Upper lobe of right lung (tissue), 1 donor: ENCODE data around the gene CARD10. TPM values are rescaled to one million over a fixed set of nuclear protein-coding genes. Genes with fewer than 3 reads are reported as not detected.
A peak's percentile ranks its signal among the peaks of the same experiment; 100 is the strongest.
"Not testable (repeated sequence)": the region's sequence is repeated elsewhere in the genome, so short reads cannot be mapped to it uniquely, and the experiment has no call there.

Source experiments
- ATAC-seq: fragments of 200-7000 bp; cut with Tn5 transposase; one replicate; pipeline ENCODE4 v1.9.1; 2020; ENCODE audit warnings: mild to moderate bottlenecking, moderate library complexity
- DNase-seq: peaks from one replicate; pipeline ENCODE4 v3.0.0-alpha.2; 2020
- H3K27ac ChIP-seq: fragments of 200-600 bp; one replicate; pipeline ENCODE4 v1.8.0; 2022
- H3K27me3 ChIP-seq: fragments of 200-600 bp; one replicate; pipeline ENCODE4 v1.8.0; 2022; ENCODE audit warnings: mild to moderate bottlenecking
- H3K36me3 ChIP-seq: fragments of 200-600 bp; one replicate; pipeline ENCODE4 v1.8.0; 2022
- H3K4me1 ChIP-seq: fragments of 200-600 bp; one replicate; pipeline ENCODE4 v1.8.0; 2022
- H3K4me3 ChIP-seq: fragments of 200-600 bp; one replicate; pipeline ENCODE4 v1.8.0; 2022; ENCODE audit warnings: mild to moderate bottlenecking
- H3K9me3 ChIP-seq: fragments of 200-600 bp; one replicate; pipeline ENCODE4 v1.8.0; 2022
- intact Hi-C: fragments of 100-400 bp; cut with DNase I; formaldehyde crosslinking; loops from one replicate; pipeline ENCODE4 v1.11.0; 2022
- total RNA-seq: library from RNA; stranded (reverse); fragmentation: NEBNext Ultra II Directional; extraction: Animal tissue kit (Norgen Biotek cat#: 25700); gene quantifications from one replicate; pipeline ENCODE4 v1.2.1, GENCODE V29; 2021
- TF ChIP-seq, protein P1 (sequence below): fragments of 200-600 bp; IDR thresholded peaks from one replicate; pipeline ENCODE4 v1.8.0; 2022; ENCODE audit warnings: antibody characterized with exemption
- donor health status: DM: no; HTN: yes; CAD: no; lungs with severe emphysema.

CARD10 gene
- total RNA-seq, 1 donor from 2014 or later = 17.0 TPM

DNA sequence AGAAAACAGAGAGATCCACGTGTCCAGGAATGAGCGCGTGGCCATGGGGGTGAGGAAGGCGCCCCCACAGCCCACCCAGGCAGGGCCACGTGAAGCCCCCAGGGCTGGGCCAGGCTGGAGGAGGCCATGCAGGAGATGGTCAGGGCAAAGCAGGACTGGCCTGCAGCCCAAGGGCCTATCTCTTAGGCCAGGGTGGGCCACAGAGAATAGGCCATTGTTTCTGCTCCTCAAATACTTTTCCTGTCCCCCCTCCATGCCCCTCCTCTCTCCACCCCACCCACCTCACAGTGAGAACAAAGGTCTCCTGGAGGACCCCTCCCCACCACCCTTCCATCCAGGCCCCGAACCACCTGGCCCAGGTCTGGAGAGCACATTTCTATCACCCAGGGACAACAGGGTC is 32.8 kb upstream of the CARD10 start:
- DNase-seq (no peak), ATAC-seq (no peak)
- Histone ChIP-seq H3K36me3 (no peaks in the 10 kb centered on the region), H3K4me1 (peaks cover 55% of the 10 kb centered on the region), H3K4me3 (no peak overlapping the region), H3K27ac (peak overlapping the region; percentile 71), H3K9me3 (no peaks in the 10 kb centered on the region), H3K27me3 (no peaks in the 10 kb centered on the region)
- intact Hi-C loops = no loop called here
- TF ChIP-seq, protein P1, sequence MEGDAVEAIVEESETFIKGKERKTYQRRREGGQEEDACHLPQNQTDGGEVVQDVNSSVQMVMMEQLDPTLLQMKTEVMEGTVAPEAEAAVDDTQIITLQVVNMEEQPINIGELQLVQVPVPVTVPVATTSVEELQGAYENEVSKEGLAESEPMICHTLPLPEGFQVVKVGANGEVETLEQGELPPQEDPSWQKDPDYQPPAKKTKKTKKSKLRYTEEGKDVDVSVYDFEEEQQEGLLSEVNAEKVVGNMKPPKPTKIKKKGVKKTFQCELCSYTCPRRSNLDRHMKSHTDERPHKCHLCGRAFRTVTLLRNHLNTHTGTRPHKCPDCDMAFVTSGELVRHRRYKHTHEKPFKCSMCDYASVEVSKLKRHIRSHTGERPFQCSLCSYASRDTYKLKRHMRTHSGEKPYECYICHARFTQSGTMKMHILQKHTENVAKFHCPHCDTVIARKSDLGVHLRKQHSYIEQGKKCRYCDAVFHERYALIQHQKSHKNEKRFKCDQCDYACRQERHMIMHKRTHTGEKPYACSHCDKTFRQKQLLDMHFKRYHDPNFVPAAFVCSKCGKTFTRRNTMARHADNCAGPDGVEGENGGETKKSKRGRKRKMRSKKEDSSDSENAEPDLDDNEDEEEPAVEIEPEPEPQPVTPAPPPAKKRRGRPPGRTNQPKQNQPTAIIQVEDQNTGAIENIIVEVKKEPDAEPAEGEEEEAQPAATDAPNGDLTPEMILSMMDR = no peak

DNA sequence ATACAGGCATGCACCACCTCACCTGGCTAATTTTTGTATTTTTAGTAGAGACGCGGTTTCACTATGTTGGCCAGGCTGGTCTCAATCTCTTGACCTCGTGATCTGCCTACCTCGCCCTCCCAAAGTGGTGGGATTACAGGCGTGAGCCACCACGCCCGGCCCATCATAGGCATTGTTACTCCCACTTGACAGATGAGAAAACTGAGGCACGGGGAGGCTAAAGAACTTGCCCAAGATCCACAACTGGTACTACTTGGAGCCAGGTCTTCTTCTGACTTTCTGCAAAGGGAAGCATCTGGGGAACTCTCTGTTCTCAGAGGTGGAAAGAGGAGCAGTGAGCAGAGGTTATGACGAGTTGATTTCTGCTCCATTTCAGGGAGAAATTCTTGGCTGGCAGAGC is 31.7 kb upstream of the CARD10 start:
- DNase-seq, H3K9me3 ChIP-seq, H3K27me3 ChIP-seq, intact Hi-C loops, H3K4me3 ChIP-seq, H3K36me3 ChIP-seq, ATAC-seq: not testable (repeated sequence)
- H3K27ac ChIP-seq = peak overlapping the region; percentile 71
- peaks cover 60% of the 10 kb centered on the region for H3K4me1 ChIP-seq

DNA sequence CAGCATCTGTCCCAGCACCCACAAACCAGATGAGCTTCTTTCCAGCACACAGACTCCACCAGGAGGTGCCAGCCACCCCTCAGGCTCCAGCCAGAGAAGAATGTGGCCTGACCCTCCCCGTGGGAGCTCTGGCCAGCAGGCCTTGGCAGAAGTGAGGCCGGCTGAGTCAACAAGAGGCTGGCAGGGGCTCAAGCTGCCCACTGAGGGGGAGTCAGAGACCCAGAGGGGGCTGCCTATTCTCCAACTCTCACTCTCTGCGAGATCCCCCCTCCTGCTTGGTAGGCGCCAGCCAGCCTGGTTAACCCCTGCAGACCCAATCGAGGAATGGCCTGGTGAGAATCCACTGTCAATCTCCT is 30.5 kb upstream of the CARD10 start:
- DNase-seq = peak; percentile 81

DNA sequence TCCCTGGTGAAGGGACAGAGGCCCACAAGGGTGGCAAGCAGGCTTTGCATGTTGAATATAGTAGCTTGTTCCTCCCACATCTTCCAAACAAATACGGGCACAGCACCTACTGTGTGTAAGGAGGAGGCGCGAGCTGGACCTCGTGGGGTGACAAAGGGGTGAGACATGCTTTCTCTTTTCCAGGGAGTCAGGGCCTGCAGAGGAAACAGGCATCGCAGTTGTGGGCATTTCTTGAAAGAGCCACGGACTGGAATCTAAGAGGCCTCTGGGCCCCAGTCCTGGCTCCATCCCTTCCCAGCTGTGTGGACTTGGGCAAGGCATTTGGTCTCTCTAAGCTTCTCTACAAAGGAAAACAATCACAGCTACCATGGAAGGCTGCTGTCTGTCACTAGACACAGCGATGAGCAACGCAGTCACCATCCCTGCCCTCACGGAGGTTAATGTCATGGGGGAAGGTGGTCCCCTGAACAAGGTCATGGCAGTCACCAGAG is 28.1 kb upstream of the CARD10 start:
- no peak for DNase-seq
- intact Hi-C loops = no loop called here
- Histone ChIP-seq H3K4me1 (peaks cover 71% of the 10 kb centered on the region), H3K4me3 (no peak overlapping the region), H3K36me3 (no peaks in the 10 kb centered on the region), H3K9me3 (no peaks in the 10 kb centered on the region), H3K27me3 (no peaks in the 10 kb centered on the region), H3K27ac (peak overlapping the region; percentile 92)
- TF ChIP-seq, protein P1 = no peak
- no peak for ATAC-seq

More for the DNA sequence above, 30.5 kb upstream of the CARD10 start:
- peak; percentile 22 for ATAC-seq
- no peak overlapping the region for H3K27ac ChIP-seq
- H3K4me1 ChIP-seq = peaks cover 72% of the 10 kb centered on the region
- TF ChIP-seq, protein P1 = peak; percentile 23
- H3K9me3 ChIP-seq = no peaks in the 10 kb centered on the region
- H3K36me3 ChIP-seq = no peaks in the 10 kb centered on the region
- no peak overlapping the region for H3K4me3 ChIP-seq
- H3K27me3 ChIP-seq = no peaks in the 10 kb centered on the region
- intact Hi-C loops = no loop called here

GRCh38 chr22:37546437-37547250 is 27.4 kb upstream of the CARD10 start:
- peak; percentile 81 for DNase-seq
- intact Hi-C loops = no loop called here

More at GRCh38 chr22:37546437-37547250, 27.4 kb upstream of the CARD10 start:
- Histone ChIP-seq H3K4me1 (peaks cover 65% of the 10 kb centered on the region), H3K27me3 (no peaks in the 10 kb centered on the region), H3K4me3 (peak overlapping the region; percentile 29), H3K36me3 (no peaks in the 10 kb centered on the region), H3K9me3 (no peaks in the 10 kb centered on the region), H3K27ac (peak overlapping the region; percentile 92)
- peak; percentile 47 for ATAC-seq
- TF ChIP-seq, protein P1 = peak; percentile 17
